GM21576 (cell line): ENCODE data around the gene PDHX.

Source experiments
- ATAC-seq: cut with Tn5 transposase; IDR thresholded peaks from one replicate; pipeline ENCODE4 v1.9.1; 2021; ENCODE audit warnings: mild to moderate bottlenecking, moderate library complexity; ENCODE audit not compliant: unreplicated experiment

The PDHX gene

DNA sequence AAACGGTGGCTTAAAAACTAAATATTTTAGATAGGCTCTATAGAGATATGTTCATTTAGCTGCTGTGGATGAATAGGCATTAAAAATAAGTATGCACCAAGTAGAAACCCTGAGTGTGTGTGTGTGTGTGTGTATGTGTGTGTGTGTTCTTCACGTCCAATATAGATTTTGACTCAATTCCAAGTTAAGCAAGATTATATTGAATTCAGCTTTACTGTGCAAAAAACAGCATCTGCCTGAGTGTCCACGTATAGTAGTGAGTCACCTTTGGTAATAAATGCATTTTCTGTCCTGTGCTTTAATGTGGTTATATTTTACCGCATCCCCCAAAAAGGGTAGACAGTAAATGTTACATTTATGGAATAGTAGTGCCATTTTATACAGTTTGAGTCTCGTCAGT is 71.2 kb downstream of the PDHX start:
- ATAC-seq: no peak

DNA sequence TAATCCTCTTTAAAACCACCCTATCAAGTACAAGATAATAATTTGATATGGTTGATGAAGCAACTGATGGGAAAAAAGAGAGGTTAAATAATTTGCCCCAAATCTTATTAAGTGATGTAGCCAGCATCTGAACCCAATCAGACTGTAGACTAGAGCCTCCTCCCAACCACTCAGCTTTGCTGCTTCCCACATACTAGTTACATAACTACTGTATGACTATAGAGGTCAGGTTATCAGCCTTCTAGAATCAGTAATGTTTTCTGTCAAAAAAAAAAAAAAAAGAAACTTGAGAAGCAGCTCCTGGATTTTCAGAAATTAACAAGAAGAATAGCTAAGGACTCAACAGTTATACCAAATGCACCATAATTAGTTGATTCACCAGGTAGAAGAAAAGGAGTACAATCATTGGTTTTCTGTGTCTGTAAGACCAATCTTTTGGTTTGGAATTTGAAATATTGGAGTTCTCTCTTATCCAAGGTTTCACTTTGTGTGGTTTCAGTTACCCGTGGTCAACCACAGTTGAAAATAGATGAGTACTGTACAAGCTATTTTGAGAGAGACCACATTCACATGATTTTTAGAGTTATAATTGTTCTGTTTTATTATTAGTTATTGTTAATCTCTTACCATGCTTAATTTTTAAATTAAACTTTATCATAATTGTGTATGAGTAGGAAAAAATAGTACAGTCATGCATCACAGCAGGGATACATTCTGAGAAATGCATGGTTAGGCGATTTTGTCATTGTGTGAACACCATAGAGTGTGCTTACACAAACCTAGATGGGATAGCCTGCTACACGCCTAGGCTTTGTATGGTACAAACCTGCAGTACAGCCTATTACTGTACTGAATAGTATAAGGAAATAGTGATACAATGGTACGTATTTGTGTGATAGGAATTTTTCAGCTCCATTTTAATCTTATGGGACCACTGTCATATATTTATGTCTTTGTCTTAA is 72.2 kb downstream of the PDHX start:
- ATAC-seq: no peak

DNA sequence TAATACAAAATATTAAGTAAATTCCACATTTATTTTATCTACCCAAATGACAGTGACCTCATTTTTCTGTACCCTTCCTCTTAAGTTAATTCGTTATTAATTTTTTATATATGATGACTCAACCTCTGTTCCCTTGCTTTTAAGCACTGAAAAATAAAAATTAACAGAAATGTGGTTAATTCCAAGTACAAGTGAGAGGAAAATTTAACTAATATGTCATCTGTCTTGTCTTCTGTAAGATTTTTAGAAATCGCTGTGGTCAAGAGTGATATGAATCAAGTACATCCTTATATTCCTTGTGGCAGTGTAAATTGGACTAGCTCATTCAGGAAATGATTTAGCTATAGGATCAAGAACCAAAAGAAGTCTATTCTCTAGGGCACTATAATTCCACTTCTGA is 74.5 kb downstream of the PDHX start:
- ATAC-seq: no peak

DNA sequence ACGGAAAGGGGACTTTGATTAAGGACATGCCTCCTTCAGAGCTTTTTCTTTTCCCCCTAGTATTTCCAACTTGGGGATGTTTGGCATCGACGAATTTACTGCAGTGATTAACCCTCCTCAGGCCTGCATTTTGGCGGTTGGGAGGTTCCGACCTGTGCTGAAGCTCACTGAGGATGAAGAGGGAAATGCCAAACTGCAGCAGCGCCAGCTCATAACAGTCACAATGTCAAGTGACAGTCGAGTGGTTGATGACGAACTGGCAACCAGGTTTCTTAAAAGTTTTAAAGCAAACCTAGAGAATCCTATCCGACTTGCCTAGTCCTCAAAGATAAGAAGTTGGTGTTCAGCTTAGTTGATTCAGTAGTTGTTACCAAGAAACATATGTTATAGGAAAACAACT is 78.4 kb downstream of the PDHX start:
- no peak for ATAC-seq

DNA sequence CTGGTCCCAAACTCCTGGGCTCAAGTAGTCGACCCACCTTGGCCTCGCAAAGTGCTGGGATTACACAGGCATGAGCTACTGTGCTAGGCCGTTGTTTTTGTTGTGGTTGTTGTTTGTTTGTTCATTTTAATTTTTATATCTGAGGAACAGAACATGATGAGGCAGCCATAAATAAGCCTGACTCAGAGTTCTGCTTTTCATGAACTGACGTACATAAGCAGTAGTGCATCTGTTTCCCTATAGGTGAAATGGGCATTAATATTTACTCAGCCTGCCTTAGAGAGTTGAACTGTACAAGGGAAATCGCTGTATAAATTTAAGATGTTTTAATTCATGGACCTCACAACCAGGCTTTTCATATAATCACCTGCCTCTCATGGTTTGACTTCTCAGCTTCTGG is 80.5 kb downstream of the PDHX start:
- ATAC-seq: no peak

DNA sequence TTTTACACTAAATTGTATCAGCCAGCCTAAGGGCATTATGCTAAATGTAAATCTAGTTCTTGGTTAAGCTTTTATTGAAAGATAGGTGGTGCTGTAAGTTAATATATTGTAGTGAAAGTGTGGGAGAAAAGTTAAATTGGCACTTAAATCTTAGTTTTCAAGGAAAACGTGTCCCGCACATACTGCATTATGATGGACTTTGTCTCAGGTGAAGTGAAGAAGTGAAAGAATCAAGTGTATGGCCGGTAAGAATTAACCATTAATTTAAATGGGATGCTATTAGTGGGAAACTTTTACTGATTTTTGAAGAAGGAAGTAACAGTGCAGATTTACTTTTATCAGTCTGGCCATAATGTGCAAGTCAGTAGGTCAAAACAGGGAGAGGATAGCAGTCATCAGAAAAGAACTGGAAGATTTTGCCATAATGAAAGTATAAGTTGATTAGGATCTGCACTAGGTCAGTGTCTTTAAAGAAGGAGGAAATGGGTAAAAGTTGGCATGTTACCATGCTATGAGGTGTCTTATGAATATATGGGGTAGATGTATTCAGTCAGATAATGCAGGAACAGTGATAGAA is 81.6 kb downstream of the PDHX start:
- no peak for ATAC-seq

DNA sequence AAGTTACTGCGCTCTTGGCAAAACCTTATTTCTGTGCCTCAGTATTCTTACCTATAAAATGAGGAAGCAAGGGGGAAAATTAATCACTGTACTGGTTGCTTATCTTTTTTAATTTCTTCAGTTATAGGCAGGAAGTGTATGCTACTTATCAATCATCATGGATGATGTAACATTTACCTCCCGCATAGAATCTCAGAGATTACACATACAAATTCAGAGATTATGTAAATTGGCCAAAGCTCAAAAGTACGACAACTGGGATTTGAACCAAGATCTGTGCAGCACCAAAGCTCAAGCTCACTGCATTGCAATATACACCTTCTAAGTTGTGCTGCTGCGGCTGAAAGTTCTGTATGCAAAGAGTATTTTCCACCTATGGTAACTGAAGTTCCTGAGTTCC is 83.0 kb downstream of the PDHX start:
- no peak for ATAC-seq

DNA sequence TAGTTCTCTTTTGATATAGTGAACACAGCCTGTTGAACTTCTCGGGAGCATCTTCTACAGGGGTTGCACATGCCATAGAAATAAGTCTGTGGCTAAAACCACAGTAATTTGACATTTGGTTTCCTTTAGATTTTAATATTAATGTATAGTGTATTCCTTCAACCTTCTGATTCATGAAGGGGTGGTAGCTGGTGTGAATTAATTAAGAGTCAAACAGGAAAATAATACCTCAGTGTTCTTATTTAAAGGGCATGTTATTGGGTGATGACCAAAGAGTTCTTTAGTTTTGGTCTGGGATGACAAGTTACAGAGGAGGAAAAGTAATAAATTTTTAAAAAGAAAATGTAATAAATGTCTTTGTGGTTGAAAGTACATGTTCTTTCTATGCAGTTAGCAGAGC is 86.8 kb downstream of the PDHX start:
- no peak for ATAC-seq

DNA sequence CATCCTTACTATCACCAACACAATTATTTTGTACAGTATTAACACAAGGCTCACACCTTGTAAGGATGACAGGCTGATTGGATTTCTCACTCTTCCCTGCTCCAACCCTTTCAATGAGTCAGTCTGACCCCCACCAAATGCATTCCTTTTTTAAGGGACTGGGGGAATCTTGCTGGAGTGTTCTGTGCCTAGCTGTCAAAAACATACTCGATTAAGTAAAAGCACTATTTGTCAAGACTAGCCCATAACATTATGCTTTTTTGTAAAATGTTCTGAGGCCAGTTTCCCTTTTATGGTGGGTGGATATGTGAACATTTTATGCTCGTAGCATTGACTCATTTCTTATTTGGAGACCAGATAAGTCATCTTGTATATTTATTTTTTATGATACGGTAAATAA is 87.2 kb downstream of the PDHX start:
- no peak for ATAC-seq

DNA sequence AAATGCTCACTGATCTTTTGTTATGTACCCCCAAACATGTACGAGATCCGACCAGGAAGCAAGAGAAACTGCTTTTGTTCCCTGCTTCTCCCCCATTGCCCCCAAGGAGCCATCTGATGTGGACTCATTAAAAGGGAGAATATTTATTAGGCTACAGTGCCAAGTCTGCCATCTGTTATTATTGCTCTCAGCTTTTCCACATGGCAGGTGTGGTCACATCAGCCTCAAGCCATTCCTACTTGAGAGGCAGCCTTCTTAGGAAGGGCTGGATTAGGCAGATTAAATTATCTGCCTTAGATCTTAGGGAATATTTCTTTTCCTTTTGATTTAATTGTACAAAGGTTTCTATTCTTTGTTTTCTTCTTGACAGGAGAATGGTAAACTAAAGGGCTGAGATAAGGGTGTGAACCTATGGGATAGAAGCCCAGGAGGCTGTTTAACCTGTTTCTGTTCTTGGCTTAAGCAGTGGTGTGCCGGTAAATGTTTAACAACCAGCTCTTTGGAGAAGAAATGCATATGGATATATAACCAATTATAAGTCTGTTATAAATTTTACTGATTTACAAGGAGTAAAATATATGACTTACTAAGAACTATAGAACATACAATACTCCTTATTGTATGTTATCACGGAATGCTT is 88.8 kb downstream of the PDHX start:
- no peak for ATAC-seq

DNA sequence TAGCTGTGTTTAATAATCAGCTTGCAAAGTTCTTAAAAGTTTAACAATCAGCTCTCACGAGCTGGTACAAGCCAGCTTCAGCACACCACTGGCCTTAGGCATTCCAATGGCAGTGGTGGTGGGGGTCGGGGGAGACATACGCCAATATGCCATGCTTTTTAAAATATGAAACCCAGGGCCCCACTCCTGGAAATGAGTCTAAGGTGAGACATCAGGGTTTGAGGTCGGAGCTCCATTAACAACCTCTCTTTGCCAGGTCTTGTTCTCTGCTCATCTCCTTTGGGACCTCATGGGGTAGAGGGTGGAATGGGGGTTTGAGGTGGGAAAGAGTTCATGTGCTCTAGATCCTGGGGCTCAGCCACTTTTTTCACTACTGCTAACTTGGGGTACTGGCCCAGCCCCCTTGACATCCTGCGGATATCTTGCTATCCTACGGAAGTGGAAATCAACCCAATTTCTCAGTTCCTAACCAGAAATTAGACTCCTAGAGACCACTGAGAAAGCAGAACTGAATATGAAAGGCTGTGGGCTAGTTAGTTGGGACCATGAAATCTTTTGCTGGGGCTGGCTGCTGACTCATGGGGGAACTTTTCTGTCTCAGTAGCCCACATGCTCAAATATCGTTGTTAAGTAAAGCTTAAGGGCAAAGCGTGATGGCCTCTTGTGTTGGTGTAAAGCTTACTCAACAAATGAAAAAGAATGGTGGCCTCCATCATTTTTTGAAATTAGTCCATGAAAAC is 90.1 kb downstream of the PDHX start:
- ATAC-seq: peak; percentile 90

DNA sequence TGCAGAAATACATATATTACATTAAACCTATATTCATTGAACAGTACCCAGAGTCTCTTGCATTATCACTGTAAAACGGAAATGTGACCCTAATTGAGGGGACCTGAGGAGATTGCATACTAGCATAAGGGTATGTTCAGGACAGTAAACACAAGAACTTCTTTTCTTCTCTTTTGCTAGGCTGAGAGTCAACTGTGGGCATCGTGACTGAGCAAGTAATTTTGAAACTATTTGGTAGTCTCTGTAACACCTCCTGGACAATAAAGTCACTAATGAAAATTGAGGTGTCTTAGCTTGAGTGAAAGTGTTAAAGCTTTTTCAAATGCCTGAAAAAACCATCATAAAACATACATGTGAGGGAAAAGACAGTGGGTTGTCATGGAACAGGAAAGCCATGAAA is 90.9 kb downstream of the PDHX start:
- no peak for ATAC-seq

DNA sequence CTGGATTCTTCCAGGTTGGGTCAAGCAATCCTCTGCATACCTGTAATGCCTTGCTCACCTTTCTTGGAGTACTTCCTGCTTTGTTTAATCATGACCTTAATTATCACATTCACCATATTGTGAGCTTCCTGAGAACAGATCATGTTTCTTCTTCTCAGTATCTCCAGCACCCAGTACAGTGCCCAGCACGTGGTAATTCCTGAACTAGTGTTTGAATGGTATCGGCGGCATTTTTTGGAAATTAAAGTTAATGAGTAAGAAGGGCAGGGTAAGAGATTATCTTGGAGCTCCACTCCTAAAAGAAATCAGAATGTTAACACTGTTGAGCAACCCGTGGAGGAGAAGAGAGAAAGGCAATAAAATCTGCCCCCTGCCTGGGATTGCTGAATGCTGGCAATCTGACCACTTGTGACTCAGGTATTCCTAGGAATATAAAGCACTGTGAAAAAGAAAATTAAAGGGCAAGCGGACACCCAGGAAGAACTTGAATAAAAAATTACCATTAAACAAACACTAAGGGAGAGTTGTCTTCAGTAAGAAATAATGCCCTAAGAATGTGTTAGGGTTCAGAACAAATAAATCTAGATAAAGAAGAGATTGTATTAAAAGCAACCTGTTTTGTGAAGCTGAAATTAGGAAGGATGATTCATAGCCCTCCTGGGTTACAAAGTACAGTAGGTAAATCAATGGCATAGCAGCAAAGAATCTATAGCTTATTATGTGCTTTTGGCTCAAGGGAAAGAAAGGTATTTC is 92.9 kb downstream of the PDHX start:
- ATAC-seq: no peak

DNA sequence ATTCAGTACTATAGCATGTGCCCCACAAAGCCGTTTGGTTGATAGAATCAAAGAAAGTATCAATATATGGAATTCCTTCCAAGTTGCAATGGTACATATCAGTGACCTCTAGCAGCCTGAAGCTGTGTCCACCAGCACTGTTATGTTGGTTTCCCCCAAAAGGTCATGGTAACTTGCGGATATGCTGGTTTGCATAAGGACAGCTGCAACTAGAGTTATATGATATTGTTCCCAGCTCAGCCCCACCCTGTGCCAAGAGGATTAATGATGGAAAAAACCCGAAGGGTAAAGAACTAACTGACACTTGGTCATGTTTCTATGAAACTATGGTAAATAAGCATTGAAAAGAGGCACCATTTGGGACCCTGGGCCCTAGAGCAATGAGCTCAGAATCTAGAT is 93.5 kb downstream of the PDHX start:
- ATAC-seq: no peak

DNA sequence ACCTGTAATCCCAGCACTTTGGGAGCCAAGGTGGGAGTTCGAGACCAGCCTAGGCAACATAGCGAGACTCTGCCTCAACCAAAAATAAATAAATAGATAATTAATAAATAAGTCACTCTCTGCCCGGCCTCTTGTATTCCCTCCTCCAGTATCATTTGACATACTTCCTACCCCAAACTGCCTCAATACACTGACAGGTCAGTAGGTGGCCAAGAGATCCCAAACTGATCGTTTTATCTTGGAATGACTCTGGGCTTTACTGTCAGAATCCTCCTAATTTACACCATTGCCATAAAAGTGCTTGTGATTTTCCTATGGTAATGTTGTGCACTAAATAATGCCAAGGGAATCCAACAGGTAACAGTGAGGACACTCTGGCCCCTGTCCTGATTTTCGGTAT is 94.2 kb downstream of the PDHX start:
- no peak for ATAC-seq

DNA sequence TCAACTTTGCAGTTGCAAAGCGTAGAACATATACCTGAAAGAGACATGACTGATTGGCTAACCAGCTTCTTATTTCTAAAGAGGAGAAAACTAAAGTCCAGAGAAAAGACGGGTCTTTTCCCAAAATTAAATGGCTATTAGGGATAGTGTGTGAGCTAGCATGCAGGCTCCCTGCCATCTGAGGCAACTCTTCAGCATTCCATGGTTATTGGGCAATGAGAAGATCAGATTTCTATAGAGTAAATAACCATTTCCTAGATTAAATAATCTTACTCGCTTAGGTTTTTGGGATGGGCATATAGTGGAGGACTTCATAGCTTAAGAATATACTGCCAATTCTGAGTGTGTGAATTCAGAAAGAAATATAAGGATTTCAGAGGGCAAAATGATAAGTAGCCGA is 95.0 kb downstream of the PDHX start:
- ATAC-seq: no peak

DNA sequence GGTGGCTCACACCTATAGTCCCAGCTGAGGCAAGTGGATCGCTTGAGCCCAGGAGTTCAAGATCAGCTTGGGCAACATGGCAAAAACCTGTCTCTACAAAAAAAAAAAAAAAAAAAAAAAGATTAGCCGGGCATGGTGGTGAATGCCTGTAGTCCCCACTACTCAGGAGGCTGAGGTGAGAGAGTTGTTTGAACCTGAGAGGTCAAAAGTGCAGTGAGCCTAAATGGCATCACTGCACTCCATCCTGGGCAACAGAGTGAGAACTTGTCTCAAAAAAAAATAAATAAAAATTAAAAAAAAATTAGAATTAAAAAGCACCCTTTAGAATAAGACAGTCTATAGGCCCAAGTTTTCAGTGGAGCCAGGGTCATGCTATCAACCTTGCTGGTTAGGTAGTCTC is 95.5 kb downstream of the PDHX start:
- no peak for ATAC-seq

DNA sequence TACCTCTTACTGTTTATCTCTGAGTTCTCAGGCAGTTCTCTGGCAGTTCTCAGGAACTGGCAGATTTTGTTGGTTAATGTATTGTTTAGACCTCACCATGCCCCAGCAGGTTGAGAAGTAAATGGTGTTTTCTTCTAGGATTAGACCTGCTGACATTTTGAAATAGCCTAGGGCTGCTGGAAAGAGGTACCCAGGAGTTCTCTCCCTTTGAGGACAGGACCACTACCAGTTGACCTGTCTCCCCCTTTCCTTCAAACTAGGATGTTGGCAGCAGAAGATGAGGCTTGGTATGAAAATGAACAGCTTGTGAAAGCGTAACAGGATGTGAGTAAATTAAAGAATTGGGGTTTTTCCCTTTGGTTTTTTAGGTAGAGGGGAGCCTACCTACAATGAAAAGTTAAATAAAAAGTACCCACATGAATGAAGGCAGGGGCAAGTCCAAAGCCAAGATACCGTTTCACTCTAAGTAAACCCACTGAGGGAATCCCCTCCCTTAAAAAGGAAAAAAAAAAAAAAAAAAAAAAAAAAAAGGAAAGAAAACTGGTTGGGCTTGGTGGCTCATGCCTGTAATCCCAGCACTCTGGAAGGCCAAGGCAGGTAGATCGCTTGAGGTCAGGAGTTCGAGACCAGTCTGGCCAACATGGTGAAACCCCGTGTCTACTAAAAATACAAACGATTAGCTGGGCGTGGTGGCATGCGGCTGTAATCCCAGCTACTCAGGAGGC is 96.2 kb downstream of the PDHX start:
- peak; percentile 69 for ATAC-seq

DNA sequence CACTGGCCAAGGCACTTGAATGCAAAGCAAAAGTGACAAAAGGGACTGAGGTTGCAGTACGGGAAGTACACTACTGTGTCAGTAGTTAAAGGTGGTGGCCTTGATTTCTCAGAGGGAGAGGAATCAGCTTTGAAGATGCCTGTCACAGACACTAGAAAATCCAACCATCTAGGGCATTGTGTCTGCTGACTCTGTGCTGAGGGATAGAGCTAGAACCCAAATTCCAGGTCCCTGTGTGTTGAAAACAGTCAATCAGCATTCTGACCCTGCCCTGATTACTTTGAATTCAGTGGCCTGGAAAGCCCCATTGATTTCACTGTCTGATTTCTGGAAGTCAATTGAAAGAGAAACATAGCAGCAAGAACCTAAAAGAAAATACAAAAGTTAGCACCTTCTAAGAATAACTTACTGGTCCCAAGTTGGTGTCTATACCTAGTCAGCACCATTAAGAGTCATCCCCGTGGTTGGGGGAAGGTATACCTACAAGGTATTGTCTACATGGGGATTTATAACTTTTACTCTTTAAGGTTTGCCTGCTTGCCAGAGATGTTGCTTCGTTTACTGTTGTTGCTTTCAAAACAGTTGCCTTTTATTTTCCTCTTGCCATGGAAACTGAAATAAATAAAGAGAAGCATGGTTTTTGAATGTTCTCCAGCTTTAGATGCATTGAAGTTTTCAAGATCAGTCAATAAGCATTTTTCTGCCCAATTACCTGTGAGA is 97.3 kb downstream of the PDHX start:
- peak; percentile 41 for ATAC-seq
